H1 (cell line): ENCODE measurements around the gene KCNJ4. TPM values are rescaled to one million over a fixed set of nuclear protein-coding genes. Genes with fewer than 3 reads are reported as not detected.

ENCODE experiments used
- CTBP2 ChIP-seq: IDR thresholded peaks from 2 replicates; pipeline ENCODE4 v1.7.0; 2011; ENCODE audit warnings: borderline replicate concordance, mild to moderate bottlenecking, moderate library complexity, mixed read lengths, low read length; ENCODE audit not compliant: insufficient read depth, insufficient read length
- HDAC6 ChIP-seq: IDR thresholded peaks from one replicate; pipeline ENCODE4 v1.7.1; 2012; ENCODE audit warnings: low read depth, mild to moderate bottlenecking, inconsistent platforms, low read length, moderate library complexity
- JUN ChIP-seq: IDR thresholded peaks from 2 replicates; pipeline ENCODE4 v1.6.1; 2011; ENCODE audit warnings: low read depth, mild to moderate bottlenecking, improper control_type of control experiment, low read length
- POLR2AphosphoS5 ChIP-seq: IDR thresholded peaks from 2 replicates; pipeline ENCODE4 v1.6.1; 2011; ENCODE audit warnings: low read depth, low read length
- SP1 ChIP-seq: IDR thresholded peaks from 2 replicates; pipeline ENCODE4 v1.6.1; 2011; ENCODE audit warnings: low read depth, low read length
- YY1 ChIP-seq: IDR thresholded peaks from 2 replicates; pipeline ENCODE4 v1.6.1; 2011; ENCODE audit warnings: low read depth, mild to moderate bottlenecking, low read length
- polyA plus RNA-seq, 7 experiments: library from polyadenylated mRNA; depleted of rRNA in 3 of 7; stranded (reverse) in 5 of 7; unstranded in 2 of 7; fragments of >200 nt in 5 of 7; fragments of 200-250 nt in 2 of 7; gene quantifications; 1 replicate in 5 of 7; 2 replicates in 1 of 7; 4 replicates in 1 of 7; pipeline versions ENCODE4 v1.2.1 to v1.2.3, GENCODE V29; 2011 to 2013; ENCODE audit warnings: missing spikeins in 2 of 7, mixed read lengths in 2 of 7
- total RNA-seq: library from RNA; stranded (reverse); fragmentation: NEBNext Ultra II Directional; extraction: Animal tissue kit (Norgen Biotek cat#: 25700); gene quantifications from 2 replicates; pipeline ENCODE4 v1.2.1, GENCODE V29; 2021

Gene KCNJ4
- total and polyA plus RNA-seq, 2 of the 8 experiments (the other 6 are each of a cell fraction or from before 2014, with no cell fraction given), result 1.4 to 2.2 TPM

- TF ChIP-seq CTBP2, result no peak
- no peak for TF ChIP-seq YY1
- no peak for TF ChIP-seq POLR2AphosphoS5
- no peak for TF ChIP-seq SP1
- TF ChIP-seq HDAC6, result no peak
- no peak for TF ChIP-seq JUN
Observed at GRCh38 chr22:38446018-38446601, 8.9 kb downstream of the KCNJ4 start (continued).
